ENCODE measurements around the gene LRP5.

DNA sequence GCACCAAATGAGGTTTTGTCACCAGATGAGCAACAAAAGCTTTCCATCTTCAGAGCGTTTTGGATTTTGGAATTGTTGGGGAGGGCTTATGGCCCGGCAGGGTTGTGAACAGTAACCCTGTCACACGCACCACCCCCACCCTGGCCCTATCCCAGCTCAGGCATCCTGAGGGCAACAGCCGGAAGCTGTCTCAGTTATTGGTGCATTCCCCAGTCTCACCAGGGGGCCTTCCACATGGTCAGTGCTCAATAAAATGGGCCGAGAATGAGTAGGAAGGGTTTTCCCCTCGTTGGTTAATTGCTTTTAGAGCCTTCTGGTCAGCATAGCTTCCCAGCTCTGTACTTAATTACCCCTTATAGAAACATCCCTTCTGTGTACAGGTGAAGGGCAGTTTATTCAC, 46.0 kb downstream of the LRP5 start:
- no peak for TF ChIP-seq POLR2A (IDR thresholded peaks at IDR 0.05)
- TF ChIP-seq, protein P1, sequence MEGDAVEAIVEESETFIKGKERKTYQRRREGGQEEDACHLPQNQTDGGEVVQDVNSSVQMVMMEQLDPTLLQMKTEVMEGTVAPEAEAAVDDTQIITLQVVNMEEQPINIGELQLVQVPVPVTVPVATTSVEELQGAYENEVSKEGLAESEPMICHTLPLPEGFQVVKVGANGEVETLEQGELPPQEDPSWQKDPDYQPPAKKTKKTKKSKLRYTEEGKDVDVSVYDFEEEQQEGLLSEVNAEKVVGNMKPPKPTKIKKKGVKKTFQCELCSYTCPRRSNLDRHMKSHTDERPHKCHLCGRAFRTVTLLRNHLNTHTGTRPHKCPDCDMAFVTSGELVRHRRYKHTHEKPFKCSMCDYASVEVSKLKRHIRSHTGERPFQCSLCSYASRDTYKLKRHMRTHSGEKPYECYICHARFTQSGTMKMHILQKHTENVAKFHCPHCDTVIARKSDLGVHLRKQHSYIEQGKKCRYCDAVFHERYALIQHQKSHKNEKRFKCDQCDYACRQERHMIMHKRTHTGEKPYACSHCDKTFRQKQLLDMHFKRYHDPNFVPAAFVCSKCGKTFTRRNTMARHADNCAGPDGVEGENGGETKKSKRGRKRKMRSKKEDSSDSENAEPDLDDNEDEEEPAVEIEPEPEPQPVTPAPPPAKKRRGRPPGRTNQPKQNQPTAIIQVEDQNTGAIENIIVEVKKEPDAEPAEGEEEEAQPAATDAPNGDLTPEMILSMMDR (IDR thresholded peaks at IDR 0.05 in 8 of 11, conservative IDR thresholded peaks at IDR 0.05 in 3 of 11): no peak
